Measurements from ENCODE around the gene SLC6A8.

SLC6A8 gene

GRCh38 chrX:153687121-153688039 lies at the start of gene SLC6A8:
TSS of gene SLC6A8 (plus strand) at chrX:153687926. CDS start at chrX:153688575, 649 bp downstream.
- peak; percentile 50 for DNase-seq

- DNase-seq: no peak
Observed at GRCh38 chrX:153638041-153638371, 49.7 kb upstream of the SLC6A8 start.

DNA sequence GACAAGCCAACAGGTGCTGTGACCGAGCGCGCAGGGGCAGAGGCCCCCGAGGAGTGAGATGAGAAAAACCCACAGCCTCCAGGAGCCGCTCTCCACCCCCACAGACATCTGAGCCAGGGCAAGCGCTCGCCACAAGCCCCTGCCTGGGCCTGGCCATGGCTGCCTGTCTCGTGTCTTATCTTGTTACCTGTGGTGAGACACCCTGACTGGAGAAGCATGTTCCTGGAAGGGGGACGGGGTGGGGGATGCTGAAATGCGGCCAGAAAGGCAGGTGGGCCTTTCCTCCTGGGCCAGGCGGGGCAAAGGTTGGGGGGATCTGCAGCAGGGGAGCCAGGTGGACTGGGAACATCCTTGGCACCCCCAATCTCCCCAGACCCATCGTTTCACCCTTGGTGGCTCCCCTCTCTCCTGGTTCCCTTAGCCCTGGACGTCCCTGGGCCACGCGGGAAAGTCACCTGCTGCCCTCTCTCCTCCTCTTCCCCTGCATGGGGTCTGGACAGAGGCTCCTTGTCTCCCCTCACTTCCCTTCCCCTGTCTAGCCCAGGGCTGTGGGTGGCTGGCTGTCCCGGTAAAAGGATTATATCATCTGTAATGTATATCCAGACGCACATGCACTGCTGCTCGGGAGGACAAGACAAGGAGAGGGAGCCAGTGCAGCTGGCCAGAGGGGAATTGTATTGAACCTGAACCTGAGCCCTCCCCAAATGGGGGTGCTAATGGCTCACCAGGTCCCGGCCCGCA lies 49.1 kb upstream of the SLC6A8 start:
- DNase-seq: peak; percentile 18

DNA sequence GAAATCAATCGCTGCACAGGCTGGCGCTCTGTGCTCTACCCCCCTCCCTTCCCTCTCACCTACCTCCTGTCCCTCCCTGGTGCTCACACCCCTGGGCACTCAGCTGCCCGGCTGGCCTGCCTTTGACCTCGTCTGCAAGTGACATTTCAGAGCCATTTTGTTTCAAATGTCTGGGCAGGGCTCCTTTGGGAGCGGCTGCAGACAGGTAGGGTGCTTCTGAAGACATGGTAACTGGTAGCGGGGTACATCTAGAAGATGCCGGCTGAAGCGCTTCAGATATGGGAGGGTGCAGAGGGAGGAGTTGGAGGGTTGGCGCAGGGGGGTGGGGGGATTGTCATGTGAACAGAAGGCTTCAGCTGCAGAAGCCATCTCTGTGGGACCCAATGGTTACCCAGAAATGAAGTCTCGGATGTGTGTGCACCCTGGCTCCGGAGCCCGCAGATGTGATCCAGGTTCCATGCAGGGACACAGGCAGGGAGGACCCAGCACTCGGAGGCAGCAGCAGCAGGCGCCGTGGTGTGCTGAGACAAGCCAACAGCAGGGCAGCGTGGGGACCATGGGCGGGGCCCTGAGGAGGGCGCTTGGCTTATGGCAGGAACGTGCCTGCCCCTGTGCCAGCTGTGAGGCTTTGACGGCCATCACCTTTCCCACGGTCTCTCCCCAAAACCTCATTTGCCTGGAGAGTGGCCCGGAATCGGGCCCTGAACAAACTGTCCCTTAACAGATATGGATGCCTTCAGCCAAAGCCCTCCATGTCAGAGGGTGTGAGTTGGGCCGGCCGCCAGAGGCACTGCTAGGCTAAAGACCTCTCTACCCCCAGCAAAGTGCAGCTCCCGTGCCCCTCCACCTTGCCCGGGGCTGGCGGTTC lies 48.3 kb upstream of the SLC6A8 start:
- DNase-seq: no peak

- DNase-seq: no peak
Observed at GRCh38 chrX:153640045-153640686, 47.6 kb upstream of the SLC6A8 start.

GRCh38 chrX:153640736-153641575 lies 46.8 kb upstream of the SLC6A8 start:
- DNase-seq: no peak

DNA sequence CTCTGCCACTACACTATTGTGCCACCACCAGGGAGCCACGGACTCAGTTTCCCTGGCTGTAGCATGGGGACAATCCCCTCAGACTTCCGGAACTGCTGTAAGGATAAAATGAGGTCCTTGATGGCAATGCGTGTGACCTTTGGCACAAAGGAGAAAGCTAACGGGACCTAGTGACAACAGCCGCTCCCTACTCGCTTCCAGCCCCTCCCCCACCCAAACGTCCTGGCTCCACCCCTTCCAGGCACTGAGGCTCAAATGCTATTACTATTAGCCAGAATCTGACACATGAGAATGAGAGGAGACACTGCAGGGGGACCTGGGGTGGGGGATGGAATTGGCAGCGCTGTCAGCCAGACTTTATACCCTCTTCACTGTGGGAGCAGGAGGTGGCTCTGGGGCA lies 46.1 kb upstream of the SLC6A8 start:
- DNase-seq: peak; percentile 1

GRCh38 chrX:153642051-153642654 lies 45.6 kb upstream of the SLC6A8 start:
- DNase-seq: peak; percentile 6

GRCh38 chrX:153642655-153643430 lies 44.9 kb upstream of the SLC6A8 start:
- peak; percentile 25 for DNase-seq

- peak; percentile 29 for DNase-seq
Observed at GRCh38 chrX:153643431-153644351, 44.0 kb upstream of the SLC6A8 start.

- DNase-seq: no peak
Observed at GRCh38 chrX:153644356-153645125, 43.2 kb upstream of the SLC6A8 start.

- DNase-seq: no peak
Observed at GRCh38 chrX:153645151-153645550, 42.6 kb upstream of the SLC6A8 start.

DNA sequence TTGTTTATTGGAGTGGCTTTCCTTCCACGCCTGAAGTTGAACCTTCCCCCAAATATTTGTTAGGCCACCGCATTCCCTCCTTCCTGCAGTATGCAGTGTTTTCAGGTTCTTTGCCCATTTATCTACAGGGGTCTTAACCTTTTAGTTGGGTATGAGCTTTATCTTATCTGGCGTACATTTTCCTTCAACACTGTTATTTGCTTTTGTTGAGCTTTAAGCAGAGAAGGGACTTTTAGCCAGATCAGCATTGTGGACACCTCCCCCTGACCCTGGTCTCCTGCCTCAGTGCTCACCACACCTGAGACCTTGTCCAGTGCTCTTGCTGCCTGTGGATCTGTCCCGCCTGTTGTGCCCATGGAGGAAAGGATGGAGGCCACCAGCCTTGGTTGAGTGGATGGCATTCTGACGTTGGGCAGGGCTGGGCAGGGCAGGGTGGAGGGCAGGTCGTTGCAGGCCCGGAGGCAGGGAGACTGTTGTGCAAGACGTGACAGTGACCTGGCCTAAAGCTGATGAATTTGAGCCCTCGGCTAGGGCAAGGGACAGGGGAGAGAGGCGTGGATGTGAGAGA lies 41.7 kb upstream of the SLC6A8 start:
- no peak for DNase-seq

- DNase-seq: no peak
Observed at GRCh38 chrX:153646620-153647373, 40.9 kb upstream of the SLC6A8 start, which contains the start of gene DUSP9. TSS of gene DUSP9 (plus strand) at chrX:153647203. CDS start at chrX:153647954, 751 bp downstream.

DNA sequence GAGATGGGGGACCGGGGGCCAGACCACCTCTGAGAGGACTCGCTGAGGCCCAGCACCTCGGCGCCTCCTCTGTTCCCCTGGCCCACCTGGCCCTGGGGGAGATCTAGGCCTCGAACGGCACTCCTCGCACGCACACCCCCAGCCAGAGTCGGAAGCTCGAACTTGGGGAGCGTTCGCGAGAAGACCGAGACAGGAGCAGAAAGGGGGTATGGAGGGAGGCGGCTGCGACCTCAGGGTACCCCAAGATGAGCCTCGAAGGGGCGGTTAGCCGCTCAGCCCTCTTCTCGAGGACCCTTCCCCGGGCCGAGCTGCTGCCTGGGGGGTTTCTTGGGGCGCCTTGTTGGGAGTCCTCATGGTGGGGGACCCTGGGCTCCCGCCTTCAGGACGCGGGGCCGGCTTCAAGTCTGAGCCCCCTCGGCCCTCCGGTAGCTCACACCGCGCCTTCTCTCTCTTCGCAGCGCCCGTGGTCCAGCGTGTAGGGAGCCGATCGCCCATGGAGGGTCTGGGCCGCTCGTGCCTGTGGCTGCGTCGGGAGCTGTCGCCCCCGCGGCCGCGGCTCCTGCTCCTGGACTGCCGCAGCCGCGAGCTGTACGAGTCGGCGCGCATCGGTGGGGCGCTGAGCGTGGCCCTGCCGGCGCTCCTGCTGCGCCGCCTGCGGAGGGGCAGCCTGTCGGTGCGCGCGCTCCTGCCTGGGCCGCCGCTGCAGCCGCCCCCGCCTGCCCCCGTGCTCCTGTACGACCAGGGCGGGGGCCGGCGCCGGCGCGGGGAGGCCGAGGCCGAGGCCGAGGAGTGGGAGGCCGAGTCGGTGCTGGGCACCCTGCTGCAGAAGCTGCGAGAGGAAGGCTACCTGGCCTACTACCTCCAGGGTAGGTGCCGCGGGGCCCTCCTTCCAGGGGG lies 40.0 kb upstream of the SLC6A8 start:
- DNase-seq: no peak
